ENCODE measurements around the gene HLCS. TPM values are rescaled to one million over a fixed set of nuclear protein-coding genes. Genes with fewer than 3 reads are reported as not detected.

Gene HLCS
- polyA plus RNA-seq, 1 donor (not counting 4 experiments of a cell fraction or from before 2014, with no cell fraction given), result 11.5 TPM

DNA sequence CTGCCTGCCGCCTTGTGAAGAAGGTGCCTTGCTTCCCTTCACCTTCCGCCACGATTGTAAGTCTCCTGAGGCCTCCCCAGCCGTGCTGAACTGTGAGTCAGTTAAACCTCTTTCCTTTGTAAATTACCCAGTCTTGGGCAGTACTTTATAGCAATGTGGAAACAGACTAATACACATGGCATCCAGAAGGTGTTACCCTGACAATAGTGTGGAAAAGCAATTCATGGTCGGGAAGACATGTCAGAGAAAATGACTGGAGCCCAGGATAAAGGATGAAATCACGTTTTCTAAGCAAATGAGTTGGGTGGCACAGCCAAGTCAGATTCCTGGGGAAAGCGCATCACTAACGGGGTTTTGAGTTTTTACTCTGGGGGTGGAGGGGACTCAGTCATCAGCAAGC is 76.4 kb downstream of the HLCS start:
- no peak for FAIRE-seq
- no peaks in the 10 kb centered on the region for H4K20me1 ChIP-seq (ENCODE audit: control insufficient read depth, extremely low read depth, insufficient read depth, low read length)
- H3K4me3 ChIP-seq (ENCODE audit: control insufficient read depth in 2 of 3, extremely low read depth in 1 of 3, insufficient read depth in 2 of 3, low read depth in 1 of 3, low read length in 3 of 3), result no peak overlapping the region
- no peaks in the 10 kb centered on the region for H3K27me3 ChIP-seq (ENCODE audit: control insufficient read depth, extremely low read depth, insufficient read depth, low read length)
- H3K9me1 ChIP-seq (ENCODE audit: control insufficient read depth, extremely low read depth, insufficient read depth, low read length), result no peaks in the 10 kb centered on the region
- no peak overlapping the region for H3K9ac ChIP-seq (ENCODE audit: control insufficient read depth, extremely low read depth, insufficient read depth, low read length)
- no peak overlapping the region for H2AFZ ChIP-seq (ENCODE audit: control insufficient read depth, low read length)
- no peaks in the 10 kb centered on the region for H3K9me3 ChIP-seq (ENCODE audit: control insufficient read depth, low read depth, low read length)
- peaks cover 2 to 7% of the 10 kb centered on the region in 2 experiments for H3K36me3 ChIP-seq (ENCODE audit: control insufficient read depth in 2 of 2, extremely low read depth in 1 of 2, insufficient read depth in 2 of 2, low read length in 2 of 2)
- no peaks in the 10 kb centered on the region for H3K4me1 ChIP-seq (ENCODE audit: control insufficient read depth, extremely low read depth, insufficient read depth, low read length)
- no peak overlapping the region for H3K27ac ChIP-seq (ENCODE audit: control insufficient read depth, insufficient read depth, low read length)
- no peak for TF ChIP-seq EZH2 (IDR thresholded peaks at IDR 0.05; ENCODE audit: low read length)
- TF ChIP-seq, protein P1, sequence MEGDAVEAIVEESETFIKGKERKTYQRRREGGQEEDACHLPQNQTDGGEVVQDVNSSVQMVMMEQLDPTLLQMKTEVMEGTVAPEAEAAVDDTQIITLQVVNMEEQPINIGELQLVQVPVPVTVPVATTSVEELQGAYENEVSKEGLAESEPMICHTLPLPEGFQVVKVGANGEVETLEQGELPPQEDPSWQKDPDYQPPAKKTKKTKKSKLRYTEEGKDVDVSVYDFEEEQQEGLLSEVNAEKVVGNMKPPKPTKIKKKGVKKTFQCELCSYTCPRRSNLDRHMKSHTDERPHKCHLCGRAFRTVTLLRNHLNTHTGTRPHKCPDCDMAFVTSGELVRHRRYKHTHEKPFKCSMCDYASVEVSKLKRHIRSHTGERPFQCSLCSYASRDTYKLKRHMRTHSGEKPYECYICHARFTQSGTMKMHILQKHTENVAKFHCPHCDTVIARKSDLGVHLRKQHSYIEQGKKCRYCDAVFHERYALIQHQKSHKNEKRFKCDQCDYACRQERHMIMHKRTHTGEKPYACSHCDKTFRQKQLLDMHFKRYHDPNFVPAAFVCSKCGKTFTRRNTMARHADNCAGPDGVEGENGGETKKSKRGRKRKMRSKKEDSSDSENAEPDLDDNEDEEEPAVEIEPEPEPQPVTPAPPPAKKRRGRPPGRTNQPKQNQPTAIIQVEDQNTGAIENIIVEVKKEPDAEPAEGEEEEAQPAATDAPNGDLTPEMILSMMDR (optimal IDR thresholded peaks at IDR 0.05 in 1 of 3, IDR thresholded peaks at IDR 0.05 in 1 of 3, conservative IDR thresholded peaks at IDR 0.05 in 1 of 3; ENCODE audit: extremely low read depth in 1 of 3, insufficient read depth in 2 of 3, low read length in 3 of 3), result no peak
- H3K79me2 ChIP-seq (ENCODE audit: control insufficient read depth, insufficient read depth, low read length), result no peaks in the 10 kb centered on the region
- dilution Hi-C loops (cut with MboI; ENCODE audit: extremely low pct_ligation_motif_present, low sequenced_read_pairs), result no loop called here
- no peak for DNase-seq (ENCODE audit: low read depth, low spot score)
- H3K4me2 ChIP-seq (ENCODE audit: control insufficient read depth, extremely low read depth, insufficient read depth, low read depth, low read length), result no peak overlapping the region

DNA sequence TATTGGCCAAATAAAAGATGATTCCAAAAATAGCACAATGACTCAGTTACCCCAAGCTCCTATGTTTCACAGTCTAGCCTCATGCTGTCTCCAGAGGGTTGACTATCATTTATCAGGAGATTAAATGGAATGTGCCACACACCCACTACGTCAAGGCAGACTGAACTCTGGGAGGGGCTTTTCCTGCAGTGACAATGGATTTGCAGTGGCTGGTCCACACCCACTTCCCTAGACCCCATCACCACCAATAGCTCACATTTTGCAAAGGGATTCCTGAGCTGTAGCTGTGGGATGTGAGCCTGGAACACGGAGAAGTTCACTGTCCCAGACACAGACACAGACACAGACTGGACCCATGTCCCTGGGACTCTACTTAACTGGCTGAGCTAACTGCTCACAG is 77.1 kb downstream of the HLCS start:
- TF ChIP-seq, protein P1 (optimal IDR thresholded peaks at IDR 0.05 in 1 of 3, IDR thresholded peaks at IDR 0.05 in 1 of 3, conservative IDR thresholded peaks at IDR 0.05 in 1 of 3; ENCODE audit: extremely low read depth in 1 of 3, insufficient read depth in 2 of 3, low read length in 3 of 3), result no peak
- dilution Hi-C loops (cut with MboI; ENCODE audit: extremely low pct_ligation_motif_present, low sequenced_read_pairs), result no loop called here
- peaks cover 2 to 7% of the 10 kb centered on the region in 2 experiments for H3K36me3 ChIP-seq (ENCODE audit: control insufficient read depth in 2 of 2, extremely low read depth in 1 of 2, insufficient read depth in 2 of 2, low read length in 2 of 2)

More for the DNA sequence above, 77.1 kb downstream of the HLCS start:
- Histone ChIP-seq H3K9me1 (ENCODE audit: control insufficient read depth, extremely low read depth, insufficient read depth, low read length) (no peaks in the 10 kb centered on the region), H3K9ac (ENCODE audit: control insufficient read depth, extremely low read depth, insufficient read depth, low read length) (no peak overlapping the region), H3K9me3 (ENCODE audit: control insufficient read depth, low read depth, low read length) (no peaks in the 10 kb centered on the region), H3K27me3 (ENCODE audit: control insufficient read depth, extremely low read depth, insufficient read depth, low read length) (no peaks in the 10 kb centered on the region), H3K27ac (ENCODE audit: control insufficient read depth, insufficient read depth, low read length) (no peak overlapping the region), H3K4me2 (ENCODE audit: control insufficient read depth, extremely low read depth, insufficient read depth, low read depth, low read length) (no peak overlapping the region), H3K4me1 (ENCODE audit: control insufficient read depth, extremely low read depth, insufficient read depth, low read length) (no peaks in the 10 kb centered on the region), H3K4me3 (ENCODE audit: control insufficient read depth in 2 of 3, extremely low read depth in 1 of 3, insufficient read depth in 2 of 3, low read depth in 1 of 3, low read length in 3 of 3) (no peak overlapping the region), H2AFZ (ENCODE audit: control insufficient read depth, low read length) (no peak overlapping the region), H3K79me2 (ENCODE audit: control insufficient read depth, insufficient read depth, low read length) (no peaks in the 10 kb centered on the region), H4K20me1 (ENCODE audit: control insufficient read depth, extremely low read depth, insufficient read depth, low read length) (no peaks in the 10 kb centered on the region)
- no peak for DNase-seq (ENCODE audit: low read depth, low spot score)
- FAIRE-seq, result no peak
